OCI-LY3 (cell line): ENCODE measurements around the gene TMC6.

Experiments used
- H2AFZ ChIP-seq: fragments of 200-600, 300-600 bp; shearing (Covaris generic); 2 replicates; pipeline ENCODE4 v1.6.0; 2014; ENCODE audit warnings: antibody characterized with exemption, low read depth, low read length
- H3K27ac ChIP-seq: fragments of 200-600, 300-600 bp; sonication (generic); 2 replicates; pipeline ENCODE4 v1.5.1; 2014; ENCODE audit warnings: mild to moderate bottlenecking, low read length, moderate library complexity, mixed read lengths
- H3K27me3 ChIP-seq: fragments of 200-600, 300-600 bp; sonication (generic); 2 replicates; pipeline ENCODE4 v1.6.1; 2014; ENCODE audit warnings: low read depth, low read length, mixed read lengths
- H3K36me3 ChIP-seq: fragments of 200-600, 300-600 bp; sonication (generic); replicated peaks from 2 replicates; pipeline ENCODE3; 2014; ENCODE audit warnings: low read depth, low read length, mixed read lengths
- H3K4me1 ChIP-seq: fragments of 300-600, 200-600 bp; sonication (generic); 2 replicates; pipeline ENCODE4 v1.6.1; 2014; ENCODE audit warnings: low read length, mixed read lengths
- H3K4me2 ChIP-seq: fragments of 200-600, 300-600 bp; sonication (generic); 2 replicates; pipeline ENCODE4 v1.6.1; 2014; ENCODE audit warnings: low read length, mixed read lengths
- H3K4me3 ChIP-seq: fragments of 300-600, 200-600 bp; sonication (generic); 2 replicates; pipeline ENCODE4 v1.5.1; 2014; ENCODE audit warnings: antibody characterized with exemption, mild to moderate bottlenecking, low read length, moderate library complexity
- H3K79me2 ChIP-seq: fragments of 300-600, 200-600 bp; shearing (Covaris generic); 2 replicates; pipeline ENCODE4 v1.6.1; 2014; ENCODE audit warnings: mild to moderate bottlenecking, low read length, mixed read lengths
- H3K9ac ChIP-seq: fragments of 300-600, 200-600 bp; shearing (Covaris generic); 2 replicates; pipeline ENCODE4 v1.6.0; 2014; ENCODE audit warnings: mild to moderate bottlenecking, low read length, moderate library complexity
- H3K9me3 ChIP-seq: fragments of 200-600, 300-600 bp; shearing (Covaris generic); 2 replicates; pipeline ENCODE4 v1.6.1; 2014; ENCODE audit warnings: low read length, mixed read lengths; ENCODE audit not compliant: insufficient read depth
- H4K20me1 ChIP-seq: fragments of 200-600, 300-600 bp; sonication (generic); 2 replicates; pipeline ENCODE4 v1.6.1; 2016; ENCODE audit warnings: low read length, mixed read lengths; ENCODE audit not compliant: insufficient read depth
- CTCF ChIP-seq: fragments of 200-600, 300-600 bp; sonication (generic); IDR thresholded peaks from 2 replicates; pipeline ENCODE4 v1.5.1; 2014; ENCODE audit warnings: antibody characterized with exemption, low read length, low read depth
- EZH2phosphoT487 ChIP-seq: fragments of 200-600 bp; shearing (Covaris generic); IDR thresholded peaks from 2 replicates; pipeline ENCODE4 v1.6.1; 2018; ENCODE audit warnings: antibody characterized with exemption, mixed run types, low read depth

The TMC6 gene

GRCh38 chr17:78125976-78126894 lies 2.3 kb downstream of the TMC6 start:
- Histone ChIP-seq H3K9ac (peak overlapping the region; percentile 98), H3K27ac (peak overlapping the region; percentile 77), H3K4me1 (peaks cover 72% of the 10 kb centered on the region), H4K20me1 (peaks cover 11% of the 10 kb centered on the region), H3K4me3 (peak overlapping the region; percentile 91), H3K27me3 (no peaks in the 10 kb centered on the region), H3K36me3 (peaks cover 31% of the 10 kb centered on the region), H3K9me3 (no peaks in the 10 kb centered on the region), H2AFZ (no peak overlapping the region), H3K4me2 (peak overlapping the region; percentile 96), H3K79me2 (peaks cover 37% of the 10 kb centered on the region)
- TF ChIP-seq CTCF (no peak), EZH2phosphoT487 (no peak)

DNA sequence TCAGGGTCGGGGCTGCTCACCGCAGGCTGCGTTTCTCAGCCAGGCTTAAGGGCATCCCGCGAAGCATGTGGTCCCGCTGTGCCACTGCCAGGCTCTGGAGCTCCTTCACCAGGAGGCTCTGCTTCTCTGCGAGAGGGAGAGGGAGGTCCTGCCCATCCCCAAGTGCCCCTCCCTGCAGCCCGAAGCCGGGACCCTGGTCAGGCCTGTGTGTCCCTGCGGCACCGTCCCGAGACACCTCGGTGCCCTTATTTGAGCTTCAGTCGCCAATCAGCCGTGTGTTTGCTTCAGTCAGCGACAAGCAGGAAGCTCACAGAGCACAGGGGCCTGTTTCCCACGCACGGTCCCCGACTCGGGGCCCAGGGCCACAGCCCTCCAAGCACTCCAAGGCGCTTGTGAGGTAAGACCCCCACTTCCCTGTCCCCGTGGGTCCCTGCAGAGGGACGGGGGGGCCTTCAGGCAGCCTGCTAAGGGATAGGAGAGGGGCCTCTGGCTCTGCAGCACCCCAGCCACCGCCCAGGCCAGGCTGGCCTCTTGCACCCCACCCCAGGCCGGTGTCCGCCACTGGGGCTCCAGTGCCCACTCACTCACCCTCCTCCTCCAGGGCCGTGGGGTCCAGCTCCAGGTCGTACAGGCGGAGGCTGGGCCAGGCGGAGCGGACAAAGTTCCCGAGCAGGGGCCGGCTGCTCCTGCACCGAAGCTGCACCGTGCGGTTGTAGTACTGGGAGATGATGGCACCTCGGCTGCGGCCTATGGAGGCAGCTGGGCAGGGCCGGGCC lies 3.2 kb downstream of the TMC6 start:
- Histone ChIP-seq H3K36me3 (peaks cover 40% of the 10 kb centered on the region), H3K9ac (peak overlapping the region; percentile 72), H3K79me2 (peaks cover 30% of the 10 kb centered on the region), H2AFZ (no peak overlapping the region), H3K4me1 (peaks cover 66% of the 10 kb centered on the region), H3K4me3 (peak overlapping the region; percentile 91), H3K9me3 (no peaks in the 10 kb centered on the region), H3K4me2 (peak overlapping the region; percentile 96), H4K20me1 (peaks cover 15% of the 10 kb centered on the region), H3K27ac (peak overlapping the region; percentile 74), H3K27me3 (no peaks in the 10 kb centered on the region)
- TF ChIP-seq CTCF, result no peak
- no peak for TF ChIP-seq EZH2phosphoT487

- Histone ChIP-seq H3K36me3 (peaks cover 41% of the 10 kb centered on the region), H3K79me2 (peaks cover 30% of the 10 kb centered on the region), H4K20me1 (peaks cover 15% of the 10 kb centered on the region), H3K9me3 (no peaks in the 10 kb centered on the region), H3K27ac (peak overlapping the region; percentile 74), H3K27me3 (no peaks in the 10 kb centered on the region), H3K9ac (peak overlapping the region; percentile 72), H3K4me1 (peaks cover 60% of the 10 kb centered on the region), H2AFZ (no peak overlapping the region), H3K4me2 (peak overlapping the region; percentile 96), H3K4me3 (peak overlapping the region; percentile 91)
- no peak for TF ChIP-seq EZH2phosphoT487
- no peak for TF ChIP-seq CTCF
Observed at GRCh38 chr17:78124836-78125137, 3.8 kb downstream of the TMC6 start.
